GM18508 (cell line): Measurements from ENCODE around the gene CAPN10.
"Not testable (repeated sequence)": the region's sequence is repeated elsewhere in the genome, so short reads cannot be mapped to it uniquely, and the experiment has no call there.

Experiments used
- ATAC-seq: cut with Tn5 transposase; IDR thresholded peaks from one replicate; pipeline ENCODE4 v1.9.1; 2021; ENCODE audit warnings: moderate number of reproducible peaks; ENCODE audit not compliant: insufficient read depth, unreplicated experiment

CAPN10 gene

DNA sequence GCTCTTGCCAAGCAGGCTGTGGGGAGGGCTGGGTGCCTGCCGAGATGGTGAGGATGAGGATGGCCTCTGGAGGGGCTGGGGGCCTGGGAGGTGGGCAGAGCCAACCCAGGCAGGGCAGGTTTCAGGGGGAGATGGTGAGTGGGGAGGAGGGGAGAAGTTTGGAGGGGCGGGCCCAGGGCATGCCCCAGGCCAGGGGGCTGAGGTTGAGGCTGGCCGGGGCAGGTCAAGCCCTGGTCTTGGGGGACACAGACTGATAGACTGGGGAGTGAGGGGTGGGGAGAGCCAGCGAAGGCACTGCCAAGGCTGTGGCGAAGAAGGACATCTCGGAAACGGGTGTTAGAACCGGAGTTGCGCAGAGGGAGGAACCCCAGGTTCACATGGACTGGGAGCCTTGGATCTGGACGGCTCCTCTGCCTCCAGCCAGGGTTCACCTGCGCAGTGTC, 12.6 kb downstream of the CAPN10 start:
- ATAC-seq: no peak

DNA sequence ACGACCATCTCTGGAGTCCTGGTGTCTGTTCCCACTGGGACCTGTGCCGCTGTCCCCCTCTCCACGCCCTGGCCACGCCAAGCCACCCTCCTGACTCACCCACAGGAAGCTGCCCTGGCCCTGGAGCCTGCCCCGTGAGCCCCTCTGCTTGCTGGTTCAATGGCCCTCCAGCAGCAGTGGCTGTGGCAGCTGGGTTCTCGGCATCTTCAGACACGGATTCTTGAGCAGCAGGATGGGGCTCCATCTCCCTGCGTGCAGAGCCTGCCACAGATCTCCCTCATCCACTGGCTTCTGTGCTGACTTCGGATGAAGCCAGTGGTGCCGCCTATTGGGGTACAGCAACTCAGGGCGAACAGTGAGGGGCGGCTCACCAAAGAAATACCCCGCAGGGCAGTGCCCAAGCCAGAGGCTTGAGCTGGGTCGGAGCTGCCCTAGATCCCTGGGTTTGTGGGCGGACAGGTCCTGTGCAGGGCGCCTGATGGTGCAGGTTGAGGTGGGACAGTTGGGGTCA, 14.0 kb downstream of the CAPN10 start:
- ATAC-seq: no peak

DNA sequence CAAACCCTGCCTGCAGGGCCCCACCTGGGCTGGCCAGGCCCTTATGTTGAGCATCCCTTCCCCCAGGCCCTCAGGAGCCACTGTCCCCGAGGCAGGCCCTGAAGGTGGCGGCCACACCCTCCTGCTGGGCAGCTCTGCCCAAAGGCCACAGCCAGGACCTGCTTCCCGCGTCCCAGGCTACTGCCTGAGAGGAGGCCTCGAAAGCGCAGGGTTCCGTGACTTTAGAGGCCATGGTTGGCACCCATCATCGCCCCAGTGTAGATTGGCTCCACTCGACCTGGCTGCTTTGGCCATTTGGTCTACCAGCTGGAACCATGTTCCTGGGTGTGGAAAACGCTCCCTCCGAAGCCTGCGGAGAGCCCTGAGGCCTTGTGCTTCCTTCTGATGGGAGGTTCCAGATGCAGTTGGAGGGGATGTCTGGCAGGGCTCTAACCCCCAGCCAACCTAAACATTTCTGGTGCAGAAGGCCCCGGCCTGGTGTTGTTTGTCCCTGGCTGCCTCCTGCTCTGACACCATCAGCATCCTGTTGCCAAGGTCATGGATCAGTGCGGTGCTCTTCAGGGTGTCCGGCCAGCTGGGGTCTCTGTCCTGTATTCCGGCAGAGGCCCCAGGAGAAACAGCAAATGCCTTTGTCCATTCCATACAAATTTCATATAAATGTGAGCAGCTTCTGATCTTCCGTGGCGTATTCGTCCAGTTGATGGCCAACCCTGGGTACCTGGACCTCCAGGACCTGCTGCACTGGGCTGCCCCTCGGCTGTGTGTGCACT, 14.7 kb downstream of the CAPN10 start:
- no peak for ATAC-seq

DNA sequence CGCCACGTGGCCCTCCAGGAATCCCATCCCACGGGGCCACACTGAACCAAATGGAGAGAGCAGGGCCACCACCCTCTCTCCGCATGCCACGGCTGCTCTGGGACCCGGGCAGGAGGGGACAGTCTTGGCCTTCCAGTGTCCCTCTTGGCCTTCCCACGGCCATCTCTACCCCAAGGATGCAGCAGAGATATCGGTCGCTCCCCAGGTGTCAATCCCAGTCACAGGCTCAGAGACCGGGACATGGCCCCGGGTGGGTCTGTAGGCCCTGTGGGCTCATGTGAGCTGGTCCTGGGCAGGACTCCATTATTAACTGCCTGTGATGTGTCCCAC, 15.3 kb downstream of the CAPN10 start:
- no peak for ATAC-seq

DNA sequence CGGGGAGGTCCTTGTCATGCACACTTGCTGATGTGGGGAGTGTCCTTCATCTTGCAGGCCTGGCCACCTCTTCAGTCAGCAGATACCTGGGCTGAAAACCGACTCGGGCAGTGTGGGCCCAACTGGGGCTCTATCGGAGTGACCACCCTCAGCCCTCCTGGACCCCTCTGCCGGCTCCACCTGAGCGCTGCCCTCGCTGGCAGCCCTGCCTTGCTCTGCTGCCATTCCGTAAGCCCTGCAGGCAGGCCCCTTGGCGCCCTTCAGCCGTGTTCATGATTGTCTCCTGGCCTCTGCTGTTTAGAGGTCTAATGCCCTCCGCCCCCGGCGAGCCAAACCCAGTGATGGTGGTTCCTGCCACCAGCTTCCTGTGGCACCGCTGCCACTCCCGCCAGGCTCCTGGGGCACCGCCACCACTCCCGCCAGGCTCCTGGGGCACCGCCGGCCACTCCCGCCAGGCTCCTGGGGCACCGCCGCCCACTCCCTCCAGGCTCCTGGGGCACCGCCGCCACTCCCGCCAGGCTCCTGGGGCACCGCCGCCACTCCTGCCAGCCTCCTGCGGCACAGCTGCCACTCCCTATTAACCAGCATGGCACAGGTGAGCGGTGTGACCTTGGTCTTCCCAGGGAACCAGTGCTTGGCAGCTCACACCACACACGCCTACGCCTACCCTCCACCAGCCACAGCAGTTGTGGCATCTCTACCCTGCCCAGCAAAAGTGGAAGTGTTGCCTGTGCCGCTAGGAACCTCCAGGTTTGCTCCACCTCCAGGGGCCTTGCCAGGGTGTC, 15.9 kb downstream of the CAPN10 start:
- no peak for ATAC-seq

DNA sequence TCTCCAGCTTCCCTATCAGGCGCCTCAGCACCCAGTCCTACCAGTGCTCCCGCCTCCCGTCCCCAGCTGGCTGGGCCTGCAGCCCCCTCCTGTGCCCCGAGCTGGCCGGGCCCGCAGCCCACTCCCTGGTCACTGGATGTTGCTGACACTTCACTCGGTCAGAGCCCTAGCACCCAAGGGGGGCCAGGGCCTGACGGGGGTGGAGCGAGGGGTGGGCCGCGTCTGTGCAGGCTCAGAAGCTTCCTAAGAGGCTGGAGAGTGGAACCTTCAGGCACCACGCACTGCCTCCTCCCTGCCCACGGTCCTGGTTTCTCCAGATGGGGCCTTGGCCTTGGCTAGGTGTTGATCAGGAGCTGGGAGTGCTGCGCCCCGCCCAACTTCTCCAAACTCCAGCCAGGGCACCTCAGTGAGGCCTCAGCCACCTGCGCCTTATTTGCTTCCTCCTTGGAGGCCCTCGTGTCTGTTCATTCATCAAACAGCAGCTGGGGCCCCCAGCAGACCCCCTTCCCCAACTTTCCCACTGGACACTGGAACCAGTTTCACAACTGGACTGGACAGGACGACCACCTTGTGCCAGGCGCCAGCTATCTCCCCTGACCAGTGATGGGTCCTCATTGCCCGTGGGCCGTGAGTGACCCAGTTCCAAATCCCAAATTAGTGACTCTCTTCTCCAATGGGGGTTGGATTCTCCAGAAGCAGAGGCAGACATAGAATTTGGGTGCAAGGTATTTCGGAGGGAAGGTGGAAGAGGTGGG, 16.7 kb downstream of the CAPN10 start:
- no peak for ATAC-seq

DNA sequence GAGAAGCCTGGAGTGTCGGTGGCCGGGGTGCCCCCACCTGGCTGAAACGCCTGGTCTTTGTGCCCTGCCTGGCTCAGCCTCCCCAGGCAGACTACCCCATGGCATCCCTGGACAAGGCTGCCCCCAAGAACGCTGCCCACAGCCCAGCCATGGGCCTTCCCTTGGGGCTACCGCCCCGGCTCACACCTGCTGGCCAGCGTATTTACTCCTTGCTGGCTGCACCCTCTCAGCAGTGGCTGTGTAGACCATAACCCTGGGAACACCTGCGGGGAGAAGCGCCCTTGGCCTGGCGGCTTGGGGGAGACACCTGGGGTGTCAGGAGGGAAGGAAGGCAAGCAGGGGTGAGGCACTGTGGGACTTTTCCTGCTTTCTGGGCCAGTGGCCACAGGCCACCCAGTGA, 17.3 kb downstream of the CAPN10 start:
- ATAC-seq: no peak

DNA sequence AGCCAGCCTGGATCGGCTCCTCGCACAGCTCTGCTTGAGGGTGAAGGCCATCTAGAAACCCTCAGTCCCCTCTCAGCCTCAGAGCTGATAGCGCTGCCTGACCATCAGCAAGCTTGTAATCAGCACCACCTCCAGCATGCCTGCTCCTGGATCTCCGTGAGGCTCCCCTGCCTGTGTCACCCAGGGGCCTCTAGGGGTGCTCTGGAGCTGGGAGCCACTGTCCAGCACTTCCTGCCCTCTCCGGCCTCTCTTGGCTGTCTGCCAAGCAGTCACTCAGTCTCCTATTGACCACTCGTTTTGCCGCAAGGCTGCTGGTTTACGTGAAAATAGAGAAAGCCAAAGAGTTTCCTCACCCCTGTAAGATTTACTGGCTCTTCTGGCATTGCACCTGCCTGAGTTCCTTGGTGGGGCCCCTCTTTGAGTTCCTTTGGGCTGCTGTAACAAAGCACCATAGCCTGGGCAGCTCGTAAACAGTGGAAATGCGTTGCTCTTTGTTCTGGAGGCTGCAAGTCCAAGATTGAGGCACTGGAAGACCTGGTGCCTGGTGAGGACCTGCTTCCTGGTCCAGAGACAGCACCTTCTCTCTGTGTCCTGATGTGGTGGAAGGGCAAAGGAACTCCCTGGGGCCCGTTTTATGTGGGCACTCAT, 17.9 kb downstream of the CAPN10 start:
- no peak for ATAC-seq

DNA sequence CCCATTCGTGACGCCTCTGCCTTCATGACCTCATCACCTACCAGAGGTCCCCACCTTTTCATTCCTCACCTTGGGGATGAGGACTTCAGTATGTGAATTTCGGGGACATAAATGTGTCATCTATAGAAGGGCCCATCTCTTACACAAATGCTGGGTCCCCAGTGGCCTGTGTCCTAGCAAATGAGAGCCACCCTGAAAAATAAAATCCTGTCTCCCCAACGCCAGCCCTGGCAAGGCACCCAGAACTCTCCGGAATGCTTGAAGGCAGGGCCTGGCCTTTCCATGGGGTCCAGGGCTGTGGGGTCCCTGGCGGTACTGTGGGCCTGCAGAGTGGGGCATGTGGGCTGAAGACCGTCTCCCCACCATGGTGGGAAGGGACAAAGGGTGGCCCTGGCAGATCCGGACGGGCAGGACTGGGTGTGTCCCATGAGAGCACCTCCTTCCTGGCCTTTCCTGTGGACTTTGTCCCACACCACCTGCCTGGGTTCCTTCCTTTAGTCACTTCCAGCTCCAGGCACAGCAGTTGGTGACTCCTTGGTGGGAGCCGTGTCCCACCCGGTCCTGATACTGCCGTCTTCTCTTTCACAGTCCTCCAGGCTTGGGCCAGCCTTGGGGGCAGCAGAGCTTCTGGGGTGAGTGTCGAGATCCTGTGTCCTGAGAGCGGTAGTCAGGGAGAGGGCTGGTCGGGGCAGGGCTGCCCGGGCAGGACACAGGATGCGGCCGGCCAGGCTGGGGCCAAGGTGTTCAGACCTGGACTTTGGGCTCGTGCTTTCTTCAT, 18.6 kb downstream of the CAPN10 start:
- no peak for ATAC-seq

DNA sequence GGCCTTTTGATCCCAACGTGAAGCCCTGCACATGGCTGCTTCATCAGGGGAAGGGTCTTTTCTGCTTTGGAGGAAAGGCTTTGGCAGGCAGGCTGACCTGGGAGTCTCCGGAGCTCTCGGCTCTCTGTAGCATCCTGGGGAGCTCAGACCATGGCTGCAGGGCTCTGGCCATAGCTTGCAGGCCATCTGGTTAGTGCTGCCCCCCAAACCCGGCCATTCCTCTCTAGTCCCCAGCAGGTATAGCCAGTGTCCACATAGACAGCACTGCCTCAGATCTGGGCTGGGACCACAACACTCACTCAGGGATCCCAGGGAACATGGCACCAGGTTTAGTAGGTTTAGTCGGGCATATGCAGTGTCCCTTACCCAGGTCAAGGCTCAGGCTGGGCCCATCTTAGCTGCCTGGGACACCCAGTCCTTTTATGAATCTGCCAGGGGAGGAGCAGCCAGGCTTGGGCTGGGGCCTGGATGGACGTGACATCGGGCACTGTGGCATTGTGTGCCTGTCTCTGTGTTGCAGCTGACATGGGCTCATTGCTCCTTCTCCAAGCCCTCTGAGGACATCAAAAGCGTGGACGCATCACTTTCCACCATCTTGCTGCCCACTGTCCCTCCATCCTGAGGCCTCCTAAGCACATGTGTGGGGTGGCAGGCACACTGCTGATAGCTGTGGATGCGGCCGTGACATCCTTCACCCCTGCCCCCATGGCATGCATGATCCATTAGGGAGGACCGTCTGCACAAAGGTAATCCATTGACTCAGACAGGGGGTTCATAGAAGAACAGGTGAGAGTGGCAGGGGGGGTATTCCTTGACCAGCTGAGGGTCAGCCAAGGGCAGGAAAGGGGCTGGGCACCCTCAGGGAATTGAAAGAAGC, 19.6 kb downstream of the CAPN10 start:
- no peak for ATAC-seq

DNA sequence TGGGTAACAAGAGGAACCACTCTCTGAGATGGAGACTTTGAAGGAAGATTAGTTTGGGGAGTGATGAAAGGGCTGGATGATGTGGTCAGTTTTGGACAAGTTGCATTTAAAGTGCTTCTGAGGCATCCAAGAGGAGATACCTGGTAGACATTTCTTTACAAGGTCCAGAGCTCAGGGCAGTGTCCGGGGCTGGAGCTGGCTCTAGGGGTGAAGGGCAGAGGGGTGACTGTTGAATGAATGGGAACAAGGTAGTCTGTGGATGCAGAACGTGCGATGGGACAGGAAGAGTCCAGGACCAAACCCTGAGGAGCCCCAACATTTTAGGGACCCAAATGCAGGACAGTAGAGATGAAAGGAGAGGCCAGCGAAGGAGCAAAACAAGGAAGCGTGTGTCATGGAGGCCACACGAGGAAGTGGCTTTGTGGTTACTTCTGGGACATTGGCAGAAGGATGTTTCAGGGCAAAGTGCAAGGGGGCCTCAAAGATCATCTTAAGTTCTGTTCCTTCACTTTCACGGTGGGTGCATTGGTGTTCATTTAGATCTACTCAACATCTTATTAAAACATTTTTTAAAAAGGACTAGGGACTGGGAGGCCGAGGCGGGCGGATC, 25.2 kb downstream of the CAPN10 start:
- no peak for ATAC-seq

DNA sequence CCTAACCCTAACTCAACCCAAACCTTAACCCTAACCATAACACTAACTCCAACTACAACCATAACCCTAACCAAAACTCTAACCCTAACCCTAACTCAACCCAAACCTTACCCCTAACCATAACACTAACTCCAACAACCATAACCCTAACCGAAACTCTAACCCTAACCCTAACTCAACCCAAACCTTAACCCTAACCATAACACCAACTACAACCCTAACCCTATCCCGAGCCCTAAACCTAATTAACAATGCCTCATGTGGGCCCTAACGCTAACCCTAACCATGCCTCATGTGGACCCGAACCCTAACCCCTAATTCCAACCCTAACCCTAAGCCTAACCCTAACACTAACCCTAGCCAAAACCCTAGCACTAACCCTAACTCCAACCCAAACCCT, 27.2 kb downstream of the CAPN10 start:
- ATAC-seq: no peak

DNA sequence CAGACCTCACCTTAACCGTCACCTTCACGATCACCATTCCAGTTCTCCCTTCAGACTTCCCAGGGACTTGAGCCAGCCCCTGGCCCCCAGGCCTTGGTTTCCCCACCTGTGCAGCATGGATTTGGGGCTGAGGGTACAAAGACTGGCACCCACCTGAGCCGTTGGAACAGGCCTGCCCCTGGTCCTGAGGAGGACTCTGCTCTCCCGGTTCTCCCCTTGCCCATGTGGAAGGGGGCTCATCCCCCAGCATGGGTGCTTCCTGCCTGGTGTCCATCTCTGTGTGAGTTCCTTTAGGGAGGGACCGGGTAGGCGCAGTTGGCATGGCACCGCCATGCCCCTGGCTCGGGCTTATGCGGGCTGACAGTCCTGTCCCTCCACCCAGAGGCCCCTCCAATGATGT, 27.9 kb downstream of the CAPN10 start:
- ATAC-seq: no peak

DNA sequence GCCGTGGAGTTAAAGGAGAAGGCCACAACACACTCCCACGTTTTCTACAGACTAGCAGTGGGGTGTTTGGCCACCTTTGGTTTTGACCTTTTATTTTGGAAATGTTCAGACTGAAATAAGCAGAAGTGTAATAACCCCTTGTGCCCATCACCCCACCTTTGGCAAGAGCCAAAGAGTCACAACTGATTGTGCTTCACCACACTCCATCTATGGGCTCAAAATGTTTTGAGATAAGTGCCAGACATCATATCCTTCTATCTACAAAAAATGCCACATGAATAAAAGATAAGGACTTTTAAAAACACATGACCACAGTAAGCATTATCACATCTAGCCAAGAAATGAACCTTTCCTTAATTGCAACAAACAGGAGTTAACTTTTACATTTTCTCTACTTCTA, 28.9 kb downstream of the CAPN10 start:
- no peak for ATAC-seq

DNA sequence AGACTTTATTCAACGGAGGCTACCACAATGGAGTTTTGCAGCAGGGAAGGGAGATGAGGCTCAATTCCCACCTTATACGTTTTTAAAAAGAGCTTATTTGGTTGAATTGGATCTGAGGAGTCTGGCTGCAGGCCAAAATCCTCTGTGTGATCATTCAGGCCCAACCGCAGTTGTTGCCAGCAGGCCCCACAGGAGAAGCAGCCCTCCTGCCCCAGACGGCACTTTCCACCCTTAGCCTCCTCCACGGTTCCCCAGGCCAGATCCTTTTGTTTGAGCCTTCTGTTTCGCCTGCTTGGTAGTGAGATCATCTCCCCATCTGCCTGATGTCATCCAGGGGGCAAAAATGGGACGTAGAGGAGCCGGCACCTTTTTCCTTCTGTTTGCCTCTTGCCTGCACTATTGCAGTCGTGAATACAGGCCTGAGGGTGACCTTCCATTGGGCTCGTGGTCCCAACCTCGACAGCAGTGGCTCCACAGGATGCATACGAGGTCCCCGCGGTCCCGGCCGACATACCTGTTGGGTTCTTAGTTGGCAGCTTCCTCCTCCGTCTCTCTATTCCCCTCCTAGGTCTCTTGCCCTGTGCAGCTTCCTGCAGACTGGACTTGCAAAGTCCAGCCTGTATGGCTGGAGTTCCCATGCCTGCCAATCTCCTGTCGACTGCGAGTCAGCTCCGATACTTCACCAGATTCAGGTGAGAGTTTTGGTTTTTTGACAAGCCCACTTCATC, 29.4 kb downstream of the CAPN10 start:
- no peak for ATAC-seq

DNA sequence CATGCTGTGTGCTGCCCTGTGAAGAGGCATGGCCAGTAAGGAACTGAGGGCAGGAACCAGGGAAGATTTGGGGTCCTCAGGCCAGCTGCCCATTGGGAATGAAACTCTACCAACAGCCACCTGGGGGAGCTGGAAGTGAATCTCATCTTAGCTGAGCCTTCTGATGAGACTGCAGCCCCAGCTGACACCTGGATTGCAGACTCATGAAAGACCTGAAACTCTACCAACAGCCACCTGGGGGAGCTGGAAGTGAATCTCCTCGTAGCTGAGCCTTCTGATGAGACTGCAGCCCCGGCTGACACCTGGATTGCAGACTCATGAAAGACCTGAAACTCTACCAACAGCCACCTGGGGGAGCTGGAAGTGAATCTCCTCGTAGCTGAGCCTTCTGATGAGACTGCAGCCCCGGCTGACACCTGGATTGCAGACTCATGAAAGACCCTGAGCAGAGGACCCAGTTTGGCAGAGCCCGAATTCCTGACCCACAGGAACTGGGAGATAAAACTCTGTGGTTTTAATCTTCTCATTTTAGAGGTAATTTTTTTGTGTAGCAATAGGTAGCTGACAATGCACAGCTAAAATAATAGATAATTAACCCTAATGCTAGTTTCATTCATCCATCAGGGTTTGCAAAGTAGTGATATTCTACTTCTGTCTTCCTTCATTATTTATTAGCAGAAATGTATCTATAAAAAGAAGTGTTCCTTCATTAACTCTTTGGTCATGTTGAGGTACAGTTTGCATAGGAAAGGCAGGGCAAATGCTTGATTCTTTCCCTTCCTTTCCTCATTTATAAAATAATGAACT, 30.5 kb downstream of the CAPN10 start:
- ATAC-seq: not testable (repeated sequence)

DNA sequence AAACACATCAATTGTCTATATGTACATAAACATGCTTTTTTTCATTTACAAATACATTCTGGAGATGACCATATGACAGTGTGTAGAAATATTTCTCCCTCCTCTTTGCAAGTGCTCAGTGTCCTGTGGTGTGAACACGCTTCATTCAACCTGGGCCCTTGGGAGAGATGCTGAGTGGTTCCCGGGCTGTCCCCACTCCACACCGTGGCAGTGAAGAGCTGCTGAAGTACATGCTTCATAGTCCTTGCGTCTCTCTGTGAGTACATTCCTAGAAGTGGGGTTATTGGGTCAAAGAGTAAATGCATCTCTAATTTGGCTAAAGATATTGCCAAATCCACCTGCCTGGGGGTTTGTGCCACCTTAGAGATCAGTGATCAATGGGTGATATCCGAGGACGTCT, 32.2 kb downstream of the CAPN10 start:
- ATAC-seq: no peak
